ENCODE data around the gene LRRC46.

LRRC46 gene

DNA sequence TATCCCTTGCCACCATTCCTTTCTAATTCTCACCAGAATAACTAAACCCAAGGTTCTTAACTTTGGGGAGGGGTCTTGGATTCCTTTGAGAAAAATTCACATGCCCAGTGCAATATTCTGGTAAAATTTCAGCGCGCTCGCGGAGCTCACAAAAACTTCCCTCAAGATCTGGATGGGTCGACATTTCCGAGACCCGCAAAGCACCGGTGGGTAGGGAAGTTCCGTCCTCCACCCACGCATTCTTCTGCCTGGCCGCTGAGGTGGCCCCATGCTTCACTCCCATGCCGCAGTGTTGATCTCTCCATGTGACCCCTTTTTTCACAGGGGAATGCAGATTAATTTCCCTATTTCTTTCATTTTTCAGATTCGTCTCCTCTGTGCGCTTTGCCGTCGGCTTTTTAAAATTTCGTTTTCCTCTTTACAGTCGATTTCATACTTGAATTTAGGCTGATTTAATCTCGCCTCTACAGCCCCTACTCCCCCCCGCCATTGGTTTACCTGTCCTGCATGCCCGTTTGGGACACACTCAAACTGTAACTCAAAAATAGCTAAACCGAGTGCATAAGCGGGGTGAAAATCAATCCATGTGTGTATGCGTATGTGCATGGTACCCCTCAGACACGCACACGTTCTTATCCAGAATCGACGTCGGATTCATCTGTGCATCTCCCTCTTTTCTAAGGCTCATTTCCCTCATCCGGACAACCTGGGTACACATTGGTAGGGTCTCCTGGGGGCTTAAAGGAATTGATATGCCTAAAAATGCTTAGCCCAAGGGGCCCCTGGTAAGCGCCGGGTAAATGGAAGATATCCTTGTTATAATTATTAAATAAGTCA lies 20.9 kb downstream of the LRRC46 start:
- no peak overlapping the region for H3K4me3 ChIP-seq (ENCODE audit: low read depth, low read length)
- TF ChIP-seq CTCF (IDR thresholded peaks at IDR 0.05; ENCODE audit: borderline replicate concordance, insufficient read depth, low read depth, low read length), result no peak

DNA sequence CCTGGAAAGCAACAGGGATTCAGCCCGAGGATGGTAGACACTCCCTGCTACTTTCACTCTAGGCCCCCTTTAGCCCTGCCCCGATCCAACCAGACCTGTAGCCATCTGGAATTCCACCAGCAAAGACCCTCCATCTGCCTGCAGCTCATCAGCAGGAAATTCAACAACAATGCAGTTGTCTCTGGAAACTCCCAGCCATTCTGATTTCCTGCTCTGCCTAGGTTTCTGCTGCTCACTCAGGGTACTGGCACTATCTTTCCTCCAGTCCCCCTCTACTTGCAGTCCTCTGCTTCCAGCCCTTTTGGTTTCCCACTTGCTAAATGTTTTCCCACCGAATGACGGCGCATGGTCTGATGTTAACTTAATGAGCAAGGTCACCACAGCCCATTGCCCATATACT lies 22.1 kb downstream of the LRRC46 start:
- H3K4me3 ChIP-seq (ENCODE audit: low read depth, low read length), result no peak overlapping the region
- TF ChIP-seq CTCF (IDR thresholded peaks at IDR 0.05; ENCODE audit: borderline replicate concordance, insufficient read depth, low read depth, low read length), result no peak

DNA sequence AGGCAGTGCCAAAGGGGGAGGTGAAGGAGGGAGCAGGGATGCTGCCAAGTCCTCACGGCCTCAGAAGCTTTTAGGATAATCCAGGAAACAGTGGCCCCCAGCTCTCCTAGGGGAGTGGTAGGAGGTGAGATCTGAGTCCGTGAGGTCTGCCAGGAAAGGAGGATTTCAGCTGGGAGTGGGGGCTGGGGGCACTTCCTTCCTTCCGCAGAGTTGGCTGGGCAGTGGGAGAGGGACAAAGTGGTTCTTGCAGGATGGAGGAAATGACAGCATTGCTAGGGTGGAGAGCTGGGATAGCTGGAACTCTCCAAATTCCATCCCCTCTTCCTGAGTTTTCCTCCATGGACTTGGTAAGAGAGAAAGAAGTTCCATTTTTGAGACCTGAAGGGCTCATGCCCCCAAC lies 24.3 kb downstream of the LRRC46 start:
- no peak overlapping the region for H3K4me3 ChIP-seq (ENCODE audit: low read depth, low read length)
- no peak for TF ChIP-seq CTCF (IDR thresholded peaks at IDR 0.05; ENCODE audit: borderline replicate concordance, insufficient read depth, low read depth, low read length)

DNA sequence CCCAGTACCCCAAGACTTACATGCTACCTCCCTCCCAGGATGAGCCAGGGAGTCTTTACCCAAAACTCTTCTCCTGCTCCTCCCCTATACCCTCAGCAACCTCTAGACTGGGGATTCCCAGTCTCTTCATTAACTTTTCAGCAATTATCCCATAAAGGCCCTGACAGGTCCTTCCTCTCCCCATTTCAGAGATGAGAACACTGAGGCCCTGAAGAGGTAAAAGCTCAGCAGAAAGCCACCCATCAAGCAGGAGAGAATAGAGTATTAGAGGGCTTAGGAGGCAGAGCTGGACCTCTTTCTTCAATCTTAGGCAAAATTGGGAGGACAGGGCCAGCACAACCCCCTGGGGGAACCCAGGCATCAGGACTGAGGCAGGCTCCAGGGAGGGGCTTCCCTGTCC lies 25.4 kb downstream of the LRRC46 start:
- H3K4me3 ChIP-seq (ENCODE audit: low read depth, low read length), result no peak overlapping the region

GRCh38 chr17:47857551-47858455 lies 26.3 kb downstream of the LRRC46 start:
- no peak for TF ChIP-seq CTCF (IDR thresholded peaks at IDR 0.05; ENCODE audit: borderline replicate concordance, insufficient read depth, low read depth, low read length)
- H3K4me3 ChIP-seq (ENCODE audit: low read depth, low read length), result no peak overlapping the region

More for the DNA sequence above, 25.4 kb downstream of the LRRC46 start:
- TF ChIP-seq CTCF (IDR thresholded peaks at IDR 0.05; ENCODE audit: borderline replicate concordance, insufficient read depth, low read depth, low read length), result no peak

DNA sequence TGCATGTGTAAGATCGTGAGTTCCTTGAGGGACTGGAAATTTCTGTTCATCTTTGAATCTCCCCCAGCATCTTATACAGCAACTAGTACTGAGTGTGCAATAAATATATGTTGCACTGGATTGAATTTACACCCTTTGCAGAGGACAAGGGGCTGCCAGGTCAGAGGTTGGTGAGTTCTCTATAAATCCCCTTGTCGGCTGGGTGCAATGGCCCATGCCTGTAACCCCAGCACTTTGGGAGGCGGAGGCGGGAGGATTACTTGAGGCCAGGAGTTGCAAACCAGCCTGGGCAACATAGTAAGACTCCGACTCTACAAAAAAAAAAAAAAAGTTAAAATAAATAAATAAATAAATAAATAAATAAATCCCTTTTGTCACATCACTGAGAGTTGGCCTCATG lies 28.9 kb downstream of the LRRC46 start:
- TF ChIP-seq CTCF (IDR thresholded peaks at IDR 0.05; ENCODE audit: borderline replicate concordance, insufficient read depth, low read depth, low read length), result no peak
- H3K4me3 ChIP-seq (ENCODE audit: low read depth, low read length), result no peak overlapping the region
